Stomach (tissue), 9 donors: ENCODE data around the gene CIZ1. TPM values are rescaled to one million over a fixed set of nuclear protein-coding genes. Genes with fewer than 3 reads are reported as not detected.
"Not testable (repeated sequence)": the region's sequence is repeated elsewhere in the genome, so short reads cannot be mapped to it uniquely, and the experiment has no call there.

Source experiments
- DNase-seq, 2 donors: peaks; one replicate each; pipeline versions ENCODE4 v3.0.0 to v3.0.0-alpha.2; 2013 to 2019
- H3K27ac ChIP-seq, 5 donors: fragments of 200-600 bp in 4 of 5; sonication (generic) in 4 of 5; one replicate each; pipeline ENCODE4 v1.5.1; 2013 to 2019; ENCODE audit warnings: mild to moderate bottlenecking in 1 of 5, moderate library complexity in 1 of 5
- H3K27me3 ChIP-seq, 3 donors: fragments of 200-600 bp; sonication (generic); one replicate each; pipeline ENCODE4 v1.5.1; 2017 to 2019; ENCODE audit warnings: mixed run types in 1 of 3
- H3K36me3 ChIP-seq, 4 donors: fragments of 200-600 bp; sonication (generic); 1 replicate in 3 of 4; 2 replicates in 1 of 4; pipeline ENCODE4 v1.5.1; 2016 to 2019
- H3K4me1 ChIP-seq, 4 donors: fragments of 200-600 bp; sonication (generic); one replicate each; pipeline ENCODE4 v1.5.1; 2016 to 2019
- H3K4me3 ChIP-seq, 4 donors: fragments of 200-600 bp; sonication (generic) in 3 of 4; one replicate each; pipeline ENCODE4 v1.5.1; 2016 to 2019; ENCODE audit warnings: mild to moderate bottlenecking in 1 of 4
- H3K9me3 ChIP-seq, 4 donors: fragments of 200-600 bp; sonication (generic); one replicate each; pipeline ENCODE4 v1.5.1; 2016 to 2019
- CTCF ChIP-seq, 7 experiments: fragments of 450-650 bp in 4 of 7; fragments of 200-600 bp in 3 of 7; sonication (generic) in 3 of 7; IDR thresholded peaks; one replicate each; pipeline ENCODE4 v1.5.1; 2016 to 2019; ENCODE audit warnings: antibody characterized with exemption in 7 of 7, control low read depth in 2 of 7, mild to moderate bottlenecking in 1 of 7
- EP300 ChIP-seq: sonication (generic); formaldehyde crosslinking; IDR thresholded peaks from one replicate; pipeline ENCODE4 v1.6.1; 2017; ENCODE audit warnings: antibody characterized with exemption
- POLR2A ChIP-seq, 4 donors: fragments of 450-650 bp; IDR thresholded peaks; one replicate each; pipeline ENCODE4 v1.6.1; 2016; ENCODE audit warnings: antibody characterized with exemption in 4 of 4, control low read depth in 2 of 4, mild to moderate bottlenecking in 1 of 4, moderate library complexity in 1 of 4
- POLR2AphosphoS5 ChIP-seq, 3 donors: sonication (generic); formaldehyde crosslinking; IDR thresholded peaks; one replicate each; pipeline ENCODE4 v1.6.1; 2016; ENCODE audit warnings: antibody characterized with exemption in 3 of 3
- WGBS, 5 donors: extraction: QIAGEN DNeasy Blood & Tissue Kit in 3 of 5; methylation state at CpG; one replicate each; pipeline versions ENCODE4 v1.1.5 to v1.1.7; 2013 to 2018; 5-methylcytosine and 5-hydroxymethylcytosine counted together
- intact Hi-C: fragments of 100-400 bp; cut with DNase I; formaldehyde crosslinking; loops from one replicate; pipeline ENCODE4 v1.15.1; 2023; ENCODE audit warnings: low total_unique reads
- polyA plus RNA-seq, 3 donors: library from polyadenylated mRNA; stranded (reverse); fragments of 200-250 nt; gene quantifications; one replicate each; pipeline ENCODE4 v1.2.3, GENCODE V29; 2013
- total RNA-seq, 5 donors: library from RNA; depleted of rRNA; stranded (reverse); fragments of >200 nt; gene quantifications; one replicate each; pipeline versions ENCODE4 v1.1.0 to v1.2.3, GENCODE V29; 2014 to 2016
- donor health status: healthy with polysubstance abuse.
- donor health status: Bipolar disorder and iron deficiency.
- donor health status: healthy.

Gene CIZ1
- total and polyA plus RNA-seq, 8 donors, result 15.2 to 217 (median 55.6) TPM

DNA sequence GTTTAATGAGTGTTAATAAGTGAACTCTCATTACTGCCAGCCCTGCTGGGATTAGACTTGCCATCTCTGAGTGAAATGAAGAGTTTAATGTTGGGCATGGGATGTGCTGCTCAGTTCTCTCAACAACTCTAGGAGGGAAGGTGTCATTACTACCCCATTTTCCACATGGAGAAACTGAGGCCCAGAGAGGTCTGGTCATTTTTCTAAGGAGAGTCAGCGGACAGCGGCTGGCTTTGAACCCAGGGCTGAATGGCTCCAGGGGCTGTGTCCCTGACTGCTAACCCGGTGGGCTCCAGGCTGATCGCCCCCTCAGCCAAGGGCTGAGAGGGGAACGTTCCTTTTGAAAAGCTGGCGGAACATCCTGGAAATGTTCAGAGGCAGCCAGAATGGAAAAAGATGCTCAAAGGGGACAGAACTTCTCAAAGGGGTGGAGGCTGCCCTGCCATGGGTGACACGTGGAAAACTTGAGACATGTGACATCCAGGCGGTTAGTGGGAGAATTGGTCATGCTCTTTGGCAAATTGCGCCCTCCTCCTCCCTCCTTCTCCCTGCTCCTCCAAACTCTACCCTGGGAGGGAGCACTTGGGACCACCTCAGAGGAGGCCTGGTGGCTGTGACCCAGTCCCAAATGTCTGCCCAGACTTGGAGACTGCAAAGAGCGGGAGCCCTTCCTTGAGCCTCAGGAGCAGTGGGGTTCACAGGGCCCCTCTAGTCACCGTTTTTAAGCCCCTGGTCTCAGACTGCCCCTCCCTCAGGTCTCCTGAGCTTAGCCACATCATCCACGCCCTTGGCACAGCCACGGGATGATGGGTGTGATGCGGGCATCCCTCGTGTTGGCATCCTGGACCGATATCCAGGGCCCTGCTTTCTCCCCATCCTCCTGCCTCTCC is 40.5 kb upstream of the CIZ1 start:
- no peak overlapping the region for H3K4me3 ChIP-seq
- no peak overlapping the region for H3K27ac ChIP-seq
- H3K27me3 ChIP-seq, result no peaks in the 10 kb centered on the region
- H3K9me3 ChIP-seq, result no peaks in the 10 kb centered on the region
- DNase-seq, result no peak
- no peak for TF ChIP-seq EP300
- TF ChIP-seq CTCF (IDR thresholded peaks at IDR 0.05), result no peak
- no peak for TF ChIP-seq POLR2AphosphoS5 (IDR thresholded peaks at IDR 0.05)
- TF ChIP-seq POLR2A (IDR thresholded peaks at IDR 0.05), result no peak
- intact Hi-C loops, result no loop called here
- no peaks in the 10 kb centered on the region for H3K36me3 ChIP-seq
- no peaks in the 10 kb centered on the region for H3K4me1 ChIP-seq
- 66 to 77% (median 70%) methylated on average over 14 to 16 of the region's 16 CpGs for WGBS, 5 donors

DNA sequence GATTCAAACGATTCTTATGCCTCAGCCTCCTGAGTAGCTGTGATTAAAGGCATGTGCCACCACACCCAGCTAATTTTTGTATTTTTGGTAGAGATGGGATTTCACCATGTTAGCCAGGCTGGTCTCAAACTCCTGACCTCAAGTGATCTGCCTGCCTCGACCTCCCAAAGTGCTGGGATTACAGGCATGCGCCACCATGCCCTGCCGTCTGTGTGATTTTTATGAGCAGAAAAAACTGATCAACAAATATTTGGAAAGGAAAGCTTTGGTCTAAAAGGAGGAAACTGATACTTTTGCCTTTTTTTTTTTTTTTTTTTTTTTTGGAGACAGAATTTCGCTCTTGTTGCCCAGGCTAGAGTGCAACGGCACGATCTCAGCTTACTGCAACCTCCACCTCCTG is 39.5 kb upstream of the CIZ1 start:
- H3K9me3 ChIP-seq, H3K27ac ChIP-seq, intact Hi-C loops, H3K4me1 ChIP-seq, H3K27me3 ChIP-seq, H3K36me3 ChIP-seq, DNase-seq, H3K4me3 ChIP-seq: not testable (repeated sequence)
- WGBS, 5 donors, result 69 to 85% (median 78%) methylated on average over 7 of the region's 7 CpGs

- H3K36me3 ChIP-seq, result peaks cover 0 to 5% (median 0%) of the 10 kb centered on the region in 4 donors
- TF ChIP-seq POLR2A (IDR thresholded peaks at IDR 0.05) (no peak), CTCF (IDR thresholded peaks at IDR 0.05) (no peak)
- 73 to 84% (median 80%) methylated on average over 5 of the region's 5 CpGs for WGBS, 5 donors
- no peak overlapping the region for H3K4me3 ChIP-seq
- no peak overlapping the region for H3K27ac ChIP-seq
- H3K9me3 ChIP-seq, result no peaks in the 10 kb centered on the region
- H3K27me3 ChIP-seq, result no peaks in the 10 kb centered on the region
- intact Hi-C loops, result no loop called here
- no peaks in the 10 kb centered on the region for H3K4me1 ChIP-seq
- no peak for DNase-seq
Observed at GRCh38 chr9:128226412-128226801, 35.0 kb upstream of the CIZ1 start.

- TF ChIP-seq EP300, result no peak
- no peak for TF ChIP-seq POLR2A (IDR thresholded peaks at IDR 0.05)
- TF ChIP-seq POLR2AphosphoS5 (IDR thresholded peaks at IDR 0.05), result no peak
- TF ChIP-seq CTCF (IDR thresholded peaks at IDR 0.05), result no peak
- Histone ChIP-seq H3K4me1 (no peaks in the 10 kb centered on the region), H3K9me3 (no peaks in the 10 kb centered on the region), H3K36me3 (peaks cover 0 to 5% (median 0%) of the 10 kb centered on the region in 4 donors), H3K27me3 (no peaks in the 10 kb centered on the region), H3K27ac (no peak overlapping the region), H3K4me3 (no peak overlapping the region)
- intact Hi-C loops, result no loop called here
- no peak for DNase-seq
- WGBS, 5 donors, result 68 to 82% (median 75%) methylated on average over 12 to 19 of the region's 19 CpGs
Observed at GRCh38 chr9:128225770-128226411, 34.5 kb upstream of the CIZ1 start.

GRCh38 chr9:128224877-128225276 is 33.5 kb upstream of the CIZ1 start:
- Histone ChIP-seq H3K36me3 (peaks cover 0 to 5% (median 0%) of the 10 kb centered on the region in 4 donors), H3K9me3 (no peaks in the 10 kb centered on the region), H3K27me3 (no peaks in the 10 kb centered on the region), H3K4me1 (no peaks in the 10 kb centered on the region), H3K27ac (no peak overlapping the region), H3K4me3 (no peak overlapping the region)
- no peak for DNase-seq
- 87 to 93% (median 92%) methylated on average over 7 of the region's 7 CpGs for WGBS, 5 donors
- TF ChIP-seq EP300 (no peak), CTCF (IDR thresholded peaks at IDR 0.05) (no peak), POLR2AphosphoS5 (IDR thresholded peaks at IDR 0.05) (no peak), POLR2A (IDR thresholded peaks at IDR 0.05) (no peak)
- intact Hi-C loops, result no loop called here
